ENCODE data around the gene SPHK2.

SPHK2 gene

DNA sequence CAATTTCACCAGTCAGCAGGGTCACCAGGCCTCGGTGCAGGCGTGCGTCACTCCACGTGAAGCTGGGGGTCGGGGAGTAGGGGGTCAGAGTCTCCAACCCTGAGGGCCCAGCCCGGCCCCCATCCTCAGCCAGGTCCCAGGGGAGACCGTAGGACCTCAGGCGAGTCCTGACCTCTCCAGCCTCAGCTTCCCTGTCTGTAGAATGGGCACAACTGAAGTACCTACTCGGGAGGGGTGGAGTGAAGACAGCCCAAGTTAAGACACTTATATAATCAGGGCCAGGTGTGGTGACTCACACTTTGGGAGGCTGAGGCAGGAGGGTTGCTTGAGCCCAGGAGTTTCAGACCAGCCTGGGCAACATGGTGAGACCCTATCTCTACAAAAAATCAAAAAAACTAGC is 15.5 kb upstream of the SPHK2 start:
- no peak overlapping the region for H3K4me3 ChIP-seq (ENCODE audit: low read depth, low read length)
- H3K27ac ChIP-seq (ENCODE audit: low read depth, low read length), result no peak overlapping the region
- H3K4me1 ChIP-seq (ENCODE audit: control insufficient read depth, insufficient read depth, low read length), result no peaks in the 10 kb centered on the region
- 0 out of 2 replicates have a peak, but pooled peaks cover 2% of the 10 kb centered on the region for H3K36me3 ChIP-seq (ENCODE audit: control insufficient read depth, insufficient read depth, low read length)
- no peak overlapping the region for H3K9ac ChIP-seq (ENCODE audit: low read depth, low read length)
- H3K9me3 ChIP-seq (ENCODE audit: control insufficient read depth, insufficient read depth, low read length), result no peaks in the 10 kb centered on the region
- H3K27me3 ChIP-seq (ENCODE audit: control insufficient read depth, insufficient read depth, low read length), result no peaks in the 10 kb centered on the region

DNA sequence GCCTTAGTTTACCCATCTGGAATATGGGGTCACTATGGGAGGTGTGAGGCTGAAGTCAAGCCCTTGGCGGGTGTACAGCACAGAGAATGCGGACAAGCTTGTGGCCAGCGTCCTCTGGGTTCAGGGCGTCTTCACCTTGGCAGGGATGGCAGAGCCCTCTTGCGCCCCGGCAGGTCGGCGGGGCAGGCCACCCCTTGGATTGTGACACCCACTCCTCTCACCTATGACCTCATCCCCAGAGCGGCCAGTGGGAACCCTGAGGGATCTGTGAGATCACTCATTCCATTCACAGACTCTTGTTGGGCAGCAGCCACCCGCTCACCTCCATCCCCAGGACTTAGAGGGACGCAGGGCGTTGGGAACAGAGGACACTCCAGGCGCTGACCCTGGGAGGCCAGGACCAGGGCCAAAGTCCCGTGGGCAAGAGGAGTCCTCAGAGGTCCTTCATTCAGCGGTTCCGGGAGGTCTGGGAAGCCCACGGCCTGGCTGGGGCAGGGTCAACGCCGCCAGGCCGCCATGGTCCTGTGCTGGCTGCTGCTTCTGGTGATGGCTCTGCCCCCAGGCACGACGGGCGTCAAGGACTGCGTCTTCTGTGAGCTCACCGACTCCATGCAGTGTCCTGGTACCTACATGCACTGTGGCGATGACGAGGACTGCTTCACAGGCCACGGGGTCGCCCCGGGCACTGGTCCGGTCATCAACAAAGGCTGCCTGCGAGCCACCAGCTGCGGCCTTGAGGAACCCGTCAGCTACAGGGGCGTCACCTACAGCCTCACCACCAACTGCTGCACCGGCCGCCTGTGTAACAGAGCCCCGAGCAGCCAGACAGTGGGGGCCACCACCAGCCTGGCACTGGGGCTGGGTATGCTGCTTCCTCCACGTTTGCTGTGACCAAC is 12.6 kb upstream of the SPHK2 start, which contains the start of gene SPACA4:
SPACA4 (plus strand) TSS at position 280 of the 896 bp plus-strand sequence; CDS start at position 517, 237 bp downstream.
- Histone ChIP-seq H3K9ac (ENCODE audit: low read depth, low read length) (no peak within 1 kb of the TSS), H3K4me1 (ENCODE audit: control insufficient read depth, insufficient read depth, low read length) (no peaks in the 10 kb centered on the region), H3K9me3 (ENCODE audit: control insufficient read depth, insufficient read depth, low read length) (no peaks in the 10 kb centered on the region), H3K27me3 (ENCODE audit: control insufficient read depth, insufficient read depth, low read length) (no peaks in the 10 kb centered on the region), H3K4me3 (ENCODE audit: low read depth, low read length) (no peak within 1 kb of the TSS), H3K27ac (ENCODE audit: low read depth, low read length) (no peak within 1 kb of the TSS), H3K36me3 (ENCODE audit: control insufficient read depth, insufficient read depth, low read length) (0 out of 2 replicates have a peak, but pooled peaks cover 2% of the 10 kb centered on the region)

DNA sequence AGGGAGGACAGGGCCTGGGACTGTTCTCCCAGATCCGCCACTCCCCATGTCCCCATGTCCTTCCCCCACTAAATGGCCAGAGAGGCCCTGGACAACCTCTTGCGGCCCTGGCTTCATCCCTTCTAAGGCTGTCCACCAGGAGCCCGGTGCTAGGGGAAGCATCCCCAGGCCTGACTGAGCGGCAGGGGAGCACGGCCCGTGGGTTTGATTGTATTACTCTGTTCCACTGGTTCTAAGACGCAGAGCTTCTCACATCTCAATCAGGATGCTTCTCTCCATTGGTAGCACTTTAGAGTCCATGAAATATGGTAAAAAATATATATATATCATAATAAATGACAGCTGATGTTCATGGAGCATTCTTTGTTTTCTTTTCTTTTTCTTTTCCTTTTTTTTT is 11.9 kb upstream of the SPHK2 start:
- Histone ChIP-seq H3K9ac (ENCODE audit: low read depth, low read length) (no peak overlapping the region), H3K27ac (ENCODE audit: low read depth, low read length) (no peak overlapping the region), H3K4me3 (ENCODE audit: low read depth, low read length) (no peak overlapping the region), H3K27me3 (ENCODE audit: control insufficient read depth, insufficient read depth, low read length) (no peaks in the 10 kb centered on the region), H3K9me3 (ENCODE audit: control insufficient read depth, insufficient read depth, low read length) (no peaks in the 10 kb centered on the region), H3K4me1 (ENCODE audit: control insufficient read depth, insufficient read depth, low read length) (no peaks in the 10 kb centered on the region), H3K36me3 (ENCODE audit: control insufficient read depth, insufficient read depth, low read length) (0 out of 2 replicates have a peak, but pooled peaks cover 2% of the 10 kb centered on the region)

DNA sequence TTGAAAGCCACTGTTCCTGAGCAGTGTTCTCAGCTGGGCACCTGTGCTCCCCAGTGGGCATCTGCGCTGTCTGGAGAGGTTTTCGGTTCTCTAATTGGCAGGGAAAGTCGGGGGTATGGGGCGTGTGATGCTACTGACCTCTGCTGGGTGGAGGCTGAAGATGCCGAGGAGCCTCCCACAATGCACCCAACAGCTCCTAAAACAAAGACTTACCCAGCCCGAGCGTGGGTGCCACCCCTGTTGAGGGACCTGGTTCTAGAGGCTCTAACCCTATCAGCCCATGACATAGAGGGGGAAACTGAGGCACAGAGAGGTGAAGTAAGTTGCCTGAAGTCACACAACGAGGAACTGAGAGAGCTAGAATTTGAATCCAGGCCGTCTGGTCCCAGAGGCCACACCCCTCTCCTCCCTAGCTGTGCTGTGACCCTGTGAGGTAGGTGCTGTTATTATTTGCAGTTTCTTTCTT is 10.5 kb upstream of the SPHK2 start:
- H3K27me3 ChIP-seq (ENCODE audit: control insufficient read depth, insufficient read depth, low read length), result no peaks in the 10 kb centered on the region
- no peaks in the 10 kb centered on the region for H3K9me3 ChIP-seq (ENCODE audit: control insufficient read depth, insufficient read depth, low read length)
- H3K36me3 ChIP-seq (ENCODE audit: control insufficient read depth, insufficient read depth, low read length), result 0 out of 2 replicates have a peak, but pooled peaks cover 2% of the 10 kb centered on the region
- no peak overlapping the region for H3K4me3 ChIP-seq (ENCODE audit: low read depth, low read length)
- H3K9ac ChIP-seq (ENCODE audit: low read depth, low read length), result no peak overlapping the region
- H3K4me1 ChIP-seq (ENCODE audit: control insufficient read depth, insufficient read depth, low read length), result peaks cover 2% of the 10 kb centered on the region
- H3K27ac ChIP-seq (ENCODE audit: low read depth, low read length), result no peak overlapping the region

DNA sequence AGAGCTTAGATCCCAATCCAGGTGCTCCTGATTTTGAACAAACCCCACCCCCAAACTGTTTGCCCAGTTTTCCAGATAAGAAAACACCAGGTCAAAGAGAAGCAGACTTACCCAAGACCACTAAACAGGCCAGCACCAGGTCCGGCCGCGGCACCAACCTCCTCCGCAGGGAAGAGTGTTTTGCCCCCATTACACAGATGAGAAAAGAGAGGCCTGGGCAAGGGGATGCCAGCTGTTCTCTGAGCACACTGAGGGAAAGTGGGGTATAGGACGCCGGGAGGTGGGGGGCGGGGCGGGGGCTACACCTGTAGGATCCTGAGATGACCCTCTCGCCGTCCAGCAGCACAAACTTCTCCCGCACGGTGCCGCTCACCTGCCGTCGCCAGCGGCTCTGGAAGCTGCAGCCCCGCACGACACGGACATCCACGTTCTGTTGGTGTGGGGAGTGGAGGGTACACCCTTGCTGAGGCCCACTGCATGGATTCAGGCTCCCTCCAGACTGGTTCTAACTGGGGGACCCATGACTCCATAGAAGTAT is 9.7 kb upstream of the SPHK2 start:
- H3K9me3 ChIP-seq (ENCODE audit: control insufficient read depth, insufficient read depth, low read length), result no peaks in the 10 kb centered on the region
- peaks cover 9% of the 10 kb centered on the region for H3K4me1 ChIP-seq (ENCODE audit: control insufficient read depth, insufficient read depth, low read length)
- H3K4me3 ChIP-seq (ENCODE audit: low read depth, low read length), result no peak overlapping the region
- no peaks in the 10 kb centered on the region for H3K27me3 ChIP-seq (ENCODE audit: control insufficient read depth, insufficient read depth, low read length)
- 0 out of 2 replicates have a peak, but pooled peaks cover 2% of the 10 kb centered on the region for H3K36me3 ChIP-seq (ENCODE audit: control insufficient read depth, insufficient read depth, low read length)
- H3K9ac ChIP-seq (ENCODE audit: low read depth, low read length), result no peak overlapping the region
- H3K27ac ChIP-seq (ENCODE audit: low read depth, low read length), result no peak overlapping the region

DNA sequence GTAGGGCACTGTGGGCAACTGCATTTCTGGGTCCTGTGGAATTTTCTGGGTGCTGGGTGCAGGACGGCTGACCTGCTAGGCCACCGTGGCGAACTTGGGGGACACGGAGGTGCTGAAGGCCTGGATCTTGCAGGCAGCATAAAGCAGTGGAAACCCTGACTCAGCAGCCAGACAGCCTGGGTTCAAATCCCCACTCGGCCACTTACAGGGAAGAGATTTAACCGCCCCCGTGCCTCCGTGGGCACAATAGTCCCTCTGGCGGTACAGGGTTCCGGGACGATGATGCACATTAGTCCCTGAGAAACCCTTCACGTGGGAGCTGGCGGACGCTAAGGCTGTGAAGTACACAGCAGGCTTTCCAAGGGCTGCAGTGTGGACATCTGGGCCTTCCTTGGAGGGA is 7.4 kb upstream of the SPHK2 start:
- peaks cover 29% of the 10 kb centered on the region for H3K4me1 ChIP-seq (ENCODE audit: control insufficient read depth, insufficient read depth, low read length)
- H3K9ac ChIP-seq (ENCODE audit: low read depth, low read length), result no peak overlapping the region
- no peak overlapping the region for H3K27ac ChIP-seq (ENCODE audit: low read depth, low read length)
- H3K27me3 ChIP-seq (ENCODE audit: control insufficient read depth, insufficient read depth, low read length), result no peaks in the 10 kb centered on the region
- H3K4me3 ChIP-seq (ENCODE audit: low read depth, low read length), result no peak overlapping the region
- H3K36me3 ChIP-seq (ENCODE audit: control insufficient read depth, insufficient read depth, low read length), result peaks cover 22% of the 10 kb centered on the region
- no peaks in the 10 kb centered on the region for H3K9me3 ChIP-seq (ENCODE audit: control insufficient read depth, insufficient read depth, low read length)

DNA sequence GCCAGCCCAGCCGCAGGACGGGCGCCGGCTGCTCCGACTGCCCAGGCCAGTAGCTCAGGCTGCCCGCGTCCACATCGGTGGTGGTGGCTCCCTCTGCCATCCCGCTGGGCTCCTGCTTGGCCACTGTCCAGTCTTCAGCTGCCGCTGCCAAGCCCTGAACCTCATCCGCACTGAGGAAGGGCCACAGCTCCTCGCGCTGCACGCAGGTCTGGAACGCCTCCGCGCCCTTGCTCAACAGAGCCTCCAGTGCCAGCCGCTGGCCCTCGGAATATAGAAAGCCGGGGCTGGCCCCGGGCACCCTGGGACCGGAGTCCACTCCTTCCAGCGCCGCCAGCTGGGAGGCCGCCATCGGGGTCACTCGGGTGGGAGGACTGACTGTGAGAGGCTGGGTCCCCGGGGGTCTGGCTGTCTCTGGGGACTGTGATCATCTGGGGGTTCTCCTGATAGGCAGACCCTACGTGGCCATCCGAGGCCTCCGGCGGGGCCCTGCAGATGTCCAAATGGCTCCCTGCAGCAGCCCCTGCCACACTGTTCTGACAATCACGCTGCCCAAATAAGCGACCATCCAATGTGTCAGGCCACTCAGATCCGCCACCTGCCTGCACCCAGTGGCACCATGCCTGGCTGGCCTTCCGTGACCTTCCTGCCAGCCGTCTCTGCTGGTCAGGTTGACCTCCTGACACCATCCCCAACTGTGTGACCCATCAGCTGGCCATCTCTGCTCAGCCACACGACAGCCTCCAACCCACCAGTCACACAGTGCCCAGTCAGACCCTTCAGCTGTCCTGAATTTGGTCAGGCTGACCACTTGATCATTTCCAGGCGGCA is 6.1 kb upstream of the SPHK2 start:
- no peak overlapping the region for H3K9ac ChIP-seq (ENCODE audit: low read depth, low read length)
- H3K4me3 ChIP-seq (ENCODE audit: low read depth, low read length), result no peak overlapping the region
- H3K4me1 ChIP-seq (ENCODE audit: control insufficient read depth, insufficient read depth, low read length), result peaks cover 37% of the 10 kb centered on the region
- no peak overlapping the region for H3K27ac ChIP-seq (ENCODE audit: low read depth, low read length)
- no peaks in the 10 kb centered on the region for H3K9me3 ChIP-seq (ENCODE audit: control insufficient read depth, insufficient read depth, low read length)
- H3K36me3 ChIP-seq (ENCODE audit: control insufficient read depth, insufficient read depth, low read length), result peaks cover 33% of the 10 kb centered on the region
- no peaks in the 10 kb centered on the region for H3K27me3 ChIP-seq (ENCODE audit: control insufficient read depth, insufficient read depth, low read length)

DNA sequence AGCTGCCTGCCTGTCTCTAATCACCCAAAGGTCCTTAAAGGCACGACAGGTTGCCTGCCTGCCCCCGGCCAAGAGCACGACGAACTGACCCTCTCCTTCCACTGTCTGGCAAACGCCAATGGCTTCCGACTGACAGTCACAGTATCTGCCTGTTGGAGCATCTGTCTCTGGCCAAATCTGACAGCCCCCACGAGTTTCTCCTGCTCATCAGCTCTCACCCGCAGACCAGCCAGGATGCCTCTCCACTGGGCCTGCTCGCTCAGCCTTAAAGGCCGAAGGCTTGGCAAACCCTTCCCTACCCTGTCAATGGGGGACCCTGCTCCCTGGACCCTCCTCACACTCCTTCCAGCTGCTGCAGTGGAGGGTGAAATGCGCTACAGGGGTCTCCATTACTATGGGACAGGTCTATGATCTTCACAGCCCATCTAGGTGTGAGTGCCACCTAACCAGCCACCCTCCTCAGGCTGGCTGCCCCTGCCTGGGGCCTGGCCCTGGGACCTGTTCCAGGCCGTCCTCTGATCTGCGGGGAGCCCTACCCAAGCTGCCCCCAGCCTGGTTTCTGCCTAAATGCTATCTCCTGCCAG is 5.4 kb upstream of the SPHK2 start:
- Histone ChIP-seq H3K4me3 (ENCODE audit: low read depth, low read length) (peak overlapping the region; percentile 19; the same call in 1 of the 2 replicates), H3K27ac (ENCODE audit: low read depth, low read length) (peak overlapping the region; percentile 96), H3K9me3 (ENCODE audit: control insufficient read depth, insufficient read depth, low read length) (no peaks in the 10 kb centered on the region), H3K4me1 (ENCODE audit: control insufficient read depth, insufficient read depth, low read length) (peaks cover 37% of the 10 kb centered on the region), H3K36me3 (ENCODE audit: control insufficient read depth, insufficient read depth, low read length) (peaks cover 33% of the 10 kb centered on the region), H3K27me3 (ENCODE audit: control insufficient read depth, insufficient read depth, low read length) (no peaks in the 10 kb centered on the region), H3K9ac (ENCODE audit: low read depth, low read length) (peak overlapping the region; percentile 64)

DNA sequence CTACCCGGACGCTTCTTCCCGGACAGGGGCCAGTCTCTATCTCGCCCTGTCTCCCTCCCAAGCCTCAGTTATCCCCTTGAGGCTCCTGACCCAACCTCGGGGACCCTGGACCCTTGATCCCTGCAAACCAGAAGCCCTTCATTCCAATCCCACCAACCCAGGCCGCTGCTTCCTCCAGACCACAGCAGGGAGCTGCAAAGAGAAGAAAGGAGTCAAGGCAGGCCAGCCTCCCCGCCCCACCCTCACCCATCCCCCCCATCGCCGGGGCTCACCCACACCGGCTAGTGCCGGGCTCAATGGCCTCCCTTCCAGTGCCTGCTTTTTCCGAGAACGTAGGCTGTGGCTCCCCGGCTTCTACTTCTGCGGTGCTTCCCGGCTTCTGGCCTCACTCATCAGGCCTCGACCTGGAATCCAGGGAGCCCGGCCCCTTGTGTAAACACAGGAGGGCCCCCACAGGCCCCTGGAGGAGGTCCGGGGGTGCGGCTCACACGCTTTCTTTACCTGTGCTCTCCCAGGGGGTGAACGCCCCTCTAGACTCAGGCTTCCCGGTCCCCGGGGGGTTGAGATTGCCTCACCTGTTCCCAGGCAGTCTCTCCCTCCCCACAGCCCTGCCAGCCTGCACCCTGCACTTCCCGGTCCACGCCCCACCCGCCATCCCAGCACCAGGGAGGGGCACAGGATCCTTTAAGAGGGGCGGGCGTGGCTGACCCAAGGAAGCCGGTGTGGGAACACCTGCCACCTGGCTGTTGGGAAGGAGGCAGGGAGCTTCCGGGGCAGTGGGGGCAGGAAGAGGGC is 4.7 kb upstream of the SPHK2 start, which contains the start of gene FAM83E:
FAM83E (minus strand) TSS at position 641 of the 795 bp plus-strand sequence. CDS start 1,704 bp downstream, outside the sequence.
- Histone ChIP-seq H3K27ac (ENCODE audit: low read depth, low read length) (peak within 1 kb of the TSS; percentile 96), H3K9me3 (ENCODE audit: control insufficient read depth, insufficient read depth, low read length) (no peaks in the 10 kb centered on the region), H3K9ac (ENCODE audit: low read depth, low read length) (peak within 1 kb of the TSS; percentile 64), H3K36me3 (ENCODE audit: control insufficient read depth, insufficient read depth, low read length) (peaks cover 33% of the 10 kb centered on the region), H3K4me1 (ENCODE audit: control insufficient read depth, insufficient read depth, low read length) (peaks cover 37% of the 10 kb centered on the region), H3K27me3 (ENCODE audit: control insufficient read depth, insufficient read depth, low read length) (no peaks in the 10 kb centered on the region), H3K4me3 (ENCODE audit: low read depth, low read length) (peak within 1 kb of the TSS; percentile 22; the same call in 1 of the 2 replicates)
